DOHH2 (cell line): ENCODE data around the gene CNTNAP2.

Experiments
- EZH2phosphoT487 ChIP-seq: fragments of 200-600 bp; sonication (generic); IDR thresholded peaks from 2 replicates; pipeline ENCODE4 v1.6.1; 2017; ENCODE audit warnings: borderline replicate concordance, mild to moderate bottlenecking, antibody characterized with exemption, low read length, moderate library complexity, mixed read lengths
- TF ChIP-seq, protein P1 (sequence below): fragments of 200-600 bp; sonication (generic); IDR thresholded peaks from one replicate; pipeline ENCODE4 v1.5.1; 2014; ENCODE audit warnings: antibody characterized with exemption, mild to moderate bottlenecking, low read depth, low read length; ENCODE audit not compliant: poor library complexity, severe bottlenecking

DNA sequence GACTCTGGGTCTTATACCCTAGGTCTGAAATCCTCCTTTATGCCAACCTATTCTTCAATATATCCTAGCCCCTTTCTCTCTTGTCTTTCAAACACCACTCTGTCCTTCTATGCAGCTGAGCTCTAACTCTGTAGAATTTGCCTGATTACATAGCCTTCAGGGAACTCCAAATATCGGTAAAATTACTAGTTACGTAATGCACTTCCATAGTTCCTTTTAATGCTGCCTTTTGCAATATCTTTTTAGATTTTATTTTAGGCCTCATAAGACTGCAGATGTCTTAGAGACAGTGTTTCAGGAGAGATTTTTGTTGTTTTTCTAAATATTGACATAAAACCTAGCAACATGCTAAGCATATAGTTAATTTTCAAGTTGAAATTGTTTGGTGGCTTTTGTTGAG is 924.8 kb downstream of the CNTNAP2 start:
- TF ChIP-seq, protein P1, sequence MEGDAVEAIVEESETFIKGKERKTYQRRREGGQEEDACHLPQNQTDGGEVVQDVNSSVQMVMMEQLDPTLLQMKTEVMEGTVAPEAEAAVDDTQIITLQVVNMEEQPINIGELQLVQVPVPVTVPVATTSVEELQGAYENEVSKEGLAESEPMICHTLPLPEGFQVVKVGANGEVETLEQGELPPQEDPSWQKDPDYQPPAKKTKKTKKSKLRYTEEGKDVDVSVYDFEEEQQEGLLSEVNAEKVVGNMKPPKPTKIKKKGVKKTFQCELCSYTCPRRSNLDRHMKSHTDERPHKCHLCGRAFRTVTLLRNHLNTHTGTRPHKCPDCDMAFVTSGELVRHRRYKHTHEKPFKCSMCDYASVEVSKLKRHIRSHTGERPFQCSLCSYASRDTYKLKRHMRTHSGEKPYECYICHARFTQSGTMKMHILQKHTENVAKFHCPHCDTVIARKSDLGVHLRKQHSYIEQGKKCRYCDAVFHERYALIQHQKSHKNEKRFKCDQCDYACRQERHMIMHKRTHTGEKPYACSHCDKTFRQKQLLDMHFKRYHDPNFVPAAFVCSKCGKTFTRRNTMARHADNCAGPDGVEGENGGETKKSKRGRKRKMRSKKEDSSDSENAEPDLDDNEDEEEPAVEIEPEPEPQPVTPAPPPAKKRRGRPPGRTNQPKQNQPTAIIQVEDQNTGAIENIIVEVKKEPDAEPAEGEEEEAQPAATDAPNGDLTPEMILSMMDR: no peak
- TF ChIP-seq EZH2phosphoT487: no peak
